ENCODE measurements around the gene RSU1.
A peak's percentile ranks its signal among the peaks of the same experiment; 100 is the strongest.

Gene RSU1

DNA sequence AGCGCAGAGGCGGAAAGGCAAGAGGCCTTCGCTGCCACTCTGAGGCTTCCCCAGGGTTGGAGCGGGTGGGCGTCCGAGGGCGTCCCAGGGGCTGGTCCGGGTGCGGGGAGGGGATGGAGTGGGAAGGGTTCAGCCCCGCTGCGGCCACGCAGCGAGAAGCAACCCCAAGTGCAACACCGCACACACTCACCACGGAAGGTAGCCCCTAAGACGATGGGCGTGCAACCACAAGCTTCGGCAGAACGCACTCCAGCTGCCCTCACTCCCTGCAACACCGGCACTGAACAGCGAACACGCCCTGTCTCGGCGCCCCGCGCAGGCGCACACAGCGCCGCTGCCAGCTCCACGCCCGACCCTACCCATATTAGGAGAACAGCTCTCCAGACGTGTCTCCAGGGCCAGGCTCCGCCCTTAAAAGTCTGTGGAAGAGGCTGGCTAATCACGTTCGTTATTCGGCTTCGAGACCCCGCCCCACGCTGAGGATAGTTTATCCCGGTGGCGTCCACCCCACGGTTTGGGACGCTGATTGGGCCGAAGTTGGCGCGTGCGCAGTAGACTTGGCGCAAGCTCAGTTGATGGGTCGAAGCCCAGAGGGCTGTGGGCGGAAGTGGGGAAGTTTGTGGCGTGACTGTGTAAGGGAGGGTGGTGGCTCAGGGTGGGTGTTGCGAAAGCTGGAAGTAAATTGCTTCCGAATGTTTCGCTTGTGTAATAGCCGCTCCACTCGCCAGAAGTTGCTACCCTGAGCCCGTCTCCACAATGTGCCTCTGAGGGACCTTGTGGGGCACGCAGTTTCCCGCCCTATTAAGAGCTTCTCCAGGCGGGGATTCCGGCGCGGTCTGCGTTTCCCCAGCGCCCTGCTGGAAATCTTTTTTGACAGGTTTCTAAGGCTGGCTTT is at the start of gene RSU1:
RSU1 (minus strand) TSS at position 300 of the 895 bp plus-strand sequence. CDS start 343 bp downstream, outside the sequence.
- H3K36me3 Mint-ChIP-seq (ENCODE audit: low read depth): peaks cover 21% of the 10 kb centered on the region
- peak within 1 kb of the TSS; percentile 95 for H3K4me3 Mint-ChIP-seq
- DNase-seq (ENCODE audit: low spot score): peak; percentile 100
- H3K4me1 Mint-ChIP-seq (ENCODE audit: low read depth): peaks cover 30% of the 10 kb centered on the region
- peaks cover 15% of the 10 kb centered on the region for H3K9me3 Mint-ChIP-seq
- peaks cover 11% of the 10 kb centered on the region for H3K27me3 Mint-ChIP-seq (ENCODE audit: low read depth)
- H3K27ac Mint-ChIP-seq: peak within 1 kb of the TSS; percentile 89

GRCh38 chr10:16866541-16867275 is 49.5 kb upstream of the RSU1 start:
- no peak overlapping the region for H3K4me3 Mint-ChIP-seq
- no peaks in the 10 kb centered on the region for H3K36me3 Mint-ChIP-seq (ENCODE audit: low read depth)
- DNase-seq (ENCODE audit: low spot score): no peak
- no peaks in the 10 kb centered on the region for H3K9me3 Mint-ChIP-seq
- H3K27me3 Mint-ChIP-seq (ENCODE audit: low read depth): peaks cover 14% of the 10 kb centered on the region
- no peak overlapping the region for H3K27ac Mint-ChIP-seq
- H3K4me1 Mint-ChIP-seq (ENCODE audit: low read depth): no peaks in the 10 kb centered on the region

DNA sequence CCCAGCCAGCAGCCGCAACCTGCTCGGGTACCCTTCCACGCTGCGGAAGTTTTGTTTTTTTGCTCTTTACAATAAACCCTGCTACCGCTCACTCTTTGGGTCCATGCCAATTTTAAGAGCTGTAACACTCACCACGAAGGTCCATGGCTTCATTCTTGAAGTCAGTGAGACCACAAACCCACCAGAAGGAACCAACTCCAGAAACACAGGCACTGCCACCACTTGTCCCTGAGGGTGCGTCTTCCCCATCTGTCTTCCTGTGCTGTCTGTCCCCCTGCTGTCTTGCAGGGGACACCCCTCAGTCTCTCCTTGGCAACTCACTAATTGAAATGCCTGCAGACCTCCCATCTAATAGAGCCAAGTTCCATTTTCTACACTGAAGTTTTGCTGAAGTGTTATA is 48.5 kb upstream of the RSU1 start:
- Mint-ChIP-seq H3K4me3 (no peak overlapping the region), H3K9me3 (no peaks in the 10 kb centered on the region), H3K27ac (no peak overlapping the region), H3K36me3 (ENCODE audit: low read depth) (no peaks in the 10 kb centered on the region), H3K27me3 (ENCODE audit: low read depth) (peaks cover 17% of the 10 kb centered on the region), H3K4me1 (ENCODE audit: low read depth) (no peaks in the 10 kb centered on the region)
- DNase-seq (ENCODE audit: low spot score): no peak

DNA sequence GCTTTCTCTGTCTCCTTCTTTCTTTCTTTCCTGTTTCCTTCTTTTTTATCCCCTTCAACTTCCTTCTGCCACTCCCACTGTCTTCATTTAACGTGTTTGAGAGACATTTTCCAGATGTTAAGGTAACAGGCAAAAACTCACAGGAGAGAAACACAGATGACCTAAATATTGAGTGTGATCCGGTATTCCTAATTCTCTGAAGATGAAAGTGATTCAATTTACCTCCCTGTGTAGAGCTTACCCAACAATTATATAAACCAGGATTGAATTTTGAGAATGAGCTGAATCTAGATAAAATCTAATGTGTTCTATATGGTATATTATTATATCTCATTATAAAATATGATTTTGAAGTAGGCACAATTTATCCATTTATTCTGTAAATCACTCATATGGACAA is 46.5 kb upstream of the RSU1 start:
- Mint-ChIP-seq H3K36me3 (ENCODE audit: low read depth) (no peaks in the 10 kb centered on the region), H3K27me3 (ENCODE audit: low read depth) (peaks cover 15% of the 10 kb centered on the region)

DNA sequence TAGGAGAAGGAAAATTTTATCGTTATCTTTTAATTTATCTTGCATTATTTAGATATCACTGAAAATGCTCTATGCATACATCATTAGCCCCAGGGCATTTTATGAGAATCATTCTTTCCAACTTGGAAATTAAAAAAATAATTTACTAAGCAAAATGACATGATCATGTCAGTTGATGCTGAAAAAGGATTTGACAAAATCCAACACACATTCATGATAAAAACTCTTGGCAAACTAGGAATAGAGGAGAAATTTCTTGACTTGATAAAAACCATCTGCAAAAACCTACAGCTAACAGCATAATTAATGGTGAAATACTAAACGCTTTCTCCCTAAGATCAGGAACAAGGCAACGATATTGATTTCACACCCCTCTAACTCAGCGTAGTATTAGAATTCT is 40.2 kb upstream of the RSU1 start:
- Mint-ChIP-seq H3K9me3 (no peaks in the 10 kb centered on the region), H3K4me3 (no peak overlapping the region), H3K4me1 (ENCODE audit: low read depth) (no peaks in the 10 kb centered on the region), H3K27ac (no peak overlapping the region), H3K27me3 (ENCODE audit: low read depth) (peaks cover 10% of the 10 kb centered on the region), H3K36me3 (ENCODE audit: low read depth) (no peaks in the 10 kb centered on the region)
- DNase-seq (ENCODE audit: low spot score): no peak

More for the DNA sequence above, 46.5 kb upstream of the RSU1 start:
- Mint-ChIP-seq H3K4me1 (ENCODE audit: low read depth) (no peaks in the 10 kb centered on the region), H3K9me3 (no peaks in the 10 kb centered on the region), H3K27ac (no peak overlapping the region), H3K4me3 (no peak overlapping the region)
- no peak for DNase-seq (ENCODE audit: low spot score)

- H3K4me1 Mint-ChIP-seq (ENCODE audit: low read depth): no peaks in the 10 kb centered on the region
- DNase-seq (ENCODE audit: low spot score): no peak
- H3K36me3 Mint-ChIP-seq (ENCODE audit: low read depth): no peaks in the 10 kb centered on the region
- H3K27ac Mint-ChIP-seq: no peak overlapping the region
- no peak overlapping the region for H3K4me3 Mint-ChIP-seq
- H3K27me3 Mint-ChIP-seq (ENCODE audit: low read depth): peaks cover 10% of the 10 kb centered on the region
- no peaks in the 10 kb centered on the region for H3K9me3 Mint-ChIP-seq
These were observed 39.3 kb upstream of the RSU1 start for GRCh38 chr10:16856567-16856966.

GRCh38 chr10:16856092-16856491 is 38.9 kb upstream of the RSU1 start:
- no peaks in the 10 kb centered on the region for H3K4me1 Mint-ChIP-seq (ENCODE audit: low read depth)
- H3K4me3 Mint-ChIP-seq: no peak overlapping the region
- H3K9me3 Mint-ChIP-seq: no peaks in the 10 kb centered on the region
- H3K27me3 Mint-ChIP-seq (ENCODE audit: low read depth): peaks cover 8% of the 10 kb centered on the region
- H3K27ac Mint-ChIP-seq: no peak overlapping the region
- DNase-seq (ENCODE audit: low spot score): no peak
- H3K36me3 Mint-ChIP-seq (ENCODE audit: low read depth): no peaks in the 10 kb centered on the region

- H3K4me1 Mint-ChIP-seq (ENCODE audit: low read depth): no peaks in the 10 kb centered on the region
- H3K4me3 Mint-ChIP-seq: no peak overlapping the region
- peaks cover 15% of the 10 kb centered on the region for H3K27me3 Mint-ChIP-seq (ENCODE audit: low read depth)
- H3K36me3 Mint-ChIP-seq (ENCODE audit: low read depth): no peaks in the 10 kb centered on the region
- no peak overlapping the region for H3K27ac Mint-ChIP-seq
- DNase-seq (ENCODE audit: low spot score): no peak
- no peaks in the 10 kb centered on the region for H3K9me3 Mint-ChIP-seq
These were observed 37.4 kb upstream of the RSU1 start for GRCh38 chr10:16854623-16855022.

DNA sequence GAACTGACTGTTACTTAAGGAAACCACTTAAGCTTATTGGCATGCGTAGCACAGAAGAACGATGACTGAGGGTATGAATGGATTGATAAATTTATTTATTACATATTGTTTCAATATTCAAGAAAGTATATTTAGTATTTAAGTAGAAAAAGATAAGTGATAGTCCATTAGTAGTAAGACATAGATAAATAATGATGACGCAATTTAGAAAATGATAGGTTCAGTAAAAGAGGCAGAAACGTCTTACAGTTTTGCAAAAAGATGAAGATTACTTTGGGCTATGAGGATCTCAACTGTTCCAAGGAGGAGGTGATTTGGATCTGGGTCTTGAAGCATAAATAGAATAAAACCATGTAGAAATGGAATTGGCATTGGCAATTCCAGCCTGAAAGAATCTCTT is 36.6 kb upstream of the RSU1 start:
- no peak overlapping the region for H3K4me3 Mint-ChIP-seq
- H3K27ac Mint-ChIP-seq: no peak overlapping the region
- DNase-seq (ENCODE audit: low spot score): no peak
- H3K4me1 Mint-ChIP-seq (ENCODE audit: low read depth): no peaks in the 10 kb centered on the region
- H3K27me3 Mint-ChIP-seq (ENCODE audit: low read depth): peaks cover 15% of the 10 kb centered on the region
- H3K36me3 Mint-ChIP-seq (ENCODE audit: low read depth): no peaks in the 10 kb centered on the region
- no peaks in the 10 kb centered on the region for H3K9me3 Mint-ChIP-seq

DNA sequence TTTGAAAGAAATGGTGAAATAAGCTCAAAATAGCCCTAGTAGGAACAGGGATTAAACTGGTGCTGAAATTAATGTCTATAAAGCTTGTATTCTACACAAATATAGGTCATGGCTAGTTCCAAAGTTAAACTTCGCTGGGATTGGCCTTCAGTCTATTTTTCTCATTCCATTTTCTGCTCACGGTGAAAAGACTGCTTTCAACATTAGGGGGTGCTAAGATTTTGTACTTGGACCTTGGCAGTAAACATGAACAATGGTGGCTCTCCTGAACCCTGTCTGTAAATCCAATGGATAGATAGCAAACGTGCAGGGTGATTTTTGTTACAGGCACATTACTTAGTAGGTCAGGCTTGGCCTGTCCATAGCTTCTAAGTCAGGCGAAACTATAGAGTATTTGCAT is 36.0 kb upstream of the RSU1 start:
- H3K27me3 Mint-ChIP-seq (ENCODE audit: low read depth): peaks cover 15% of the 10 kb centered on the region
- DNase-seq (ENCODE audit: low spot score): no peak

GRCh38 chr10:16852624-16853023 is 35.4 kb upstream of the RSU1 start:
- H3K9me3 Mint-ChIP-seq: no peaks in the 10 kb centered on the region
- DNase-seq (ENCODE audit: low spot score): no peak
- H3K36me3 Mint-ChIP-seq (ENCODE audit: low read depth): no peaks in the 10 kb centered on the region
- no peak overlapping the region for H3K4me3 Mint-ChIP-seq
- peaks cover 15% of the 10 kb centered on the region for H3K27me3 Mint-ChIP-seq (ENCODE audit: low read depth)
- no peak overlapping the region for H3K27ac Mint-ChIP-seq
- no peaks in the 10 kb centered on the region for H3K4me1 Mint-ChIP-seq (ENCODE audit: low read depth)

More for the DNA sequence above, 36.0 kb upstream of the RSU1 start:
- Mint-ChIP-seq H3K9me3 (no peaks in the 10 kb centered on the region), H3K27ac (no peak overlapping the region), H3K4me3 (no peak overlapping the region), H3K36me3 (ENCODE audit: low read depth) (no peaks in the 10 kb centered on the region), H3K4me1 (ENCODE audit: low read depth) (no peaks in the 10 kb centered on the region)

DNA sequence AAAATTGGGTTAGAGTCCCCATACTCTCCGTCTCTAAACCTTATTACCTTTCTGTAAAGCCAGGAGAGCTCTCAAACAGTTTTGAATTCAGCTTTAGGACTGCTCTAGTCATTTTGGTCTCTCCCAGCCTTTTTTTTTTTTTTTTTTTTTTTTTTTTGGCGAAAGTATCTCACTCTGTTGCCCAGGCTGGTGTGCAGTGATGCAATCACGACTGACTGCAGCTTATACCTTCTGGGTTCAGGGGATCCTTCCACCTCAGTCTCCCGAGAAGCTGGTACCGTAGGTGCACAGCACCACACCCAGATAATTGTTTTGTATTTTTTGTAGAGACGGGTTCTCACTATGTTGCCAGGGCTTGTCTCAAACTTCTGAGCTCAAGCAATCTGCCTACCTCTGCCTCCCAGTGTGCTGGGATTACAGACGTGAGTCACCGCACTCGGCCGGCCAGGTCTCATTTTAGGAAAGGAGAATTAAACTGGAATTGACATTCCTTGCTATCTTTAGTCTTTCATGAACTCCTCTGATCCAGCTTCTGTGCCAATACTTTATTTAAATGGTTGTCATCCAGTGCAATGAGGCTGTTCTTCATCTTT is 31.4 kb upstream of the RSU1 start:
- H3K4me1 Mint-ChIP-seq (ENCODE audit: low read depth): no peaks in the 10 kb centered on the region
- H3K27ac Mint-ChIP-seq: no peak overlapping the region
- H3K4me3 Mint-ChIP-seq: no peak overlapping the region
- no peaks in the 10 kb centered on the region for H3K9me3 Mint-ChIP-seq
- no peak for DNase-seq (ENCODE audit: low spot score)
- H3K36me3 Mint-ChIP-seq (ENCODE audit: low read depth): no peaks in the 10 kb centered on the region
- peaks cover 10% of the 10 kb centered on the region for H3K27me3 Mint-ChIP-seq (ENCODE audit: low read depth)

GRCh38 chr10:16847644-16848043 is 30.4 kb upstream of the RSU1 start:
- H3K27ac Mint-ChIP-seq: no peak overlapping the region
- H3K36me3 Mint-ChIP-seq (ENCODE audit: low read depth): no peaks in the 10 kb centered on the region
- H3K27me3 Mint-ChIP-seq (ENCODE audit: low read depth): peaks cover 16% of the 10 kb centered on the region
- no peak overlapping the region for H3K4me3 Mint-ChIP-seq
- peaks cover 1% of the 10 kb centered on the region for H3K4me1 Mint-ChIP-seq (ENCODE audit: low read depth)
- no peaks in the 10 kb centered on the region for H3K9me3 Mint-ChIP-seq
- no peak for DNase-seq (ENCODE audit: low spot score)

DNA sequence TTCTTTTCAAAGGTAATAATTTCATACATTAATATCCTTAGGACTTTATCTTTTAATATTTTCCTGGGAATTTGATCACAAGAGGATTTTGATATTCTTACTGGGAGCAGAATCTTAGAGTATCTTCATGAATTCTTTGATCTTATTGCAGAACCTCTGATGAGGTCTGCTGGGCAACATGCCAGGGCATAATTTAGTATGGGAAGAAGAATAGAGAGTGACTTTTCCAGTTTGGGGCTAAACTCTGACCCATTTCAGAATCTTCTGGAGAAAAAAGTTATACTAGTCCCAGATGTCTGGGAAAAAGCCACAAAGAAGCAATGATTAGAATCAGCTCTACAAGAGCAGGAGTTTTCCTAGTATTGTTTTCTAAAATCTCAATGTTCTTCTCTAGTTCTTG is 28.0 kb upstream of the RSU1 start:
- H3K4me3 Mint-ChIP-seq: no peak overlapping the region
- no peaks in the 10 kb centered on the region for H3K9me3 Mint-ChIP-seq
- H3K4me1 Mint-ChIP-seq (ENCODE audit: low read depth): peaks cover 1% of the 10 kb centered on the region
- no peak for DNase-seq (ENCODE audit: low spot score)
- H3K27ac Mint-ChIP-seq: no peak overlapping the region
- H3K27me3 Mint-ChIP-seq (ENCODE audit: low read depth): peaks cover 25% of the 10 kb centered on the region
- H3K36me3 Mint-ChIP-seq (ENCODE audit: low read depth): no peaks in the 10 kb centered on the region

All from T-helper 2 cell treated with Interferon-gamma antibody and Interleukin-4, amounts not matched to agents 5 μg/mL and 100 μg/mL, for 36 hours (primary cell).